GM18520 (cell line): ENCODE results near the gene SCGB2A2.

Experiments used
- ATAC-seq: cut with Tn5 transposase; IDR thresholded peaks from one replicate; pipeline ENCODE4 v1.9.1; 2021; ENCODE audit not compliant: unreplicated experiment

SCGB2A2 gene

GRCh38 chr11:62298975-62299374 lies 29.0 kb downstream of the SCGB2A2 start, which contains the start of gene SCGB1D4:
Gene SCGB1D4 (minus strand): TSS chr11:62299075. CDS start chr11:62299010, 65 bp downstream.
- ATAC-seq = no peak

- ATAC-seq = no peak
These were observed 36.3 kb downstream of the SCGB2A2 start for GRCh38 chr11:62306227-62306626.

GRCh38 chr11:62307950-62308349 lies 38.0 kb downstream of the SCGB2A2 start:
- ATAC-seq = no peak

GRCh38 chr11:62309991-62310390 lies 40.0 kb downstream of the SCGB2A2 start:
- no peak for ATAC-seq

GRCh38 chr11:62315431-62315830 lies 45.5 kb downstream of the SCGB2A2 start:
- no peak for ATAC-seq

- no peak for ATAC-seq
These were observed 52.6 kb downstream of the SCGB2A2 start for GRCh38 chr11:62322524-62322923.
